HEK293 (cell line): ENCODE results near the gene ERFE.
A peak's percentile ranks its signal among the peaks of the same experiment; 100 is the strongest.

Experiments used
- CTCF ChIA-PET: fragments of 350-600 bp; formaldehyde crosslinking; extraction: SDS; loops from one replicate; lab custom pipeline; 2021; ENCODE audit warnings: antibody characterized with exemption; lab: Yijun Ruan, JAX
- POLR2A ChIA-PET: fragments of 300-600 bp; formaldehyde crosslinking; extraction: SDS; loops from one replicate; lab custom pipeline; 2020; ENCODE audit warnings: antibody characterized with exemption, inconsistent platforms; lab: Yijun Ruan, JAX
- H3K27ac ChIP-seq: fragments of 200-500 bp; sonication (Bioruptor generic); 2 replicates; pipeline ENCODE4 v1.5.1; 2014; ENCODE audit warnings: low read depth, low read length, control low read depth, inconsistent platforms; ENCODE audit errors: extremely low read depth
- H3K36me3 ChIP-seq, 2 experiments: fragments of 200-500 bp in 1 of 2; sonication (Bioruptor generic) in 1 of 2; 1 replicate in 1 of 2; 2 replicates in 1 of 2; pipeline ENCODE4 v1.5.1; 2014 to 2017; ENCODE audit warnings: inconsistent platforms in 2 of 2, low read length in 2 of 2; ENCODE audit not compliant: control insufficient read depth in 2 of 2, insufficient read depth in 1 of 2
- H3K4me1 ChIP-seq: fragments of 200-500 bp; sonication (Bioruptor generic); 2 replicates; pipeline ENCODE4 v1.5.1; 2014; ENCODE audit warnings: mild to moderate bottlenecking, low read length, inconsistent platforms; ENCODE audit not compliant: control insufficient read depth, insufficient read depth
- H3K4me3 ChIP-seq: 2 replicates; pipeline ENCODE4 v1.5.1; 2011; ENCODE audit warnings: low read depth, mild to moderate bottlenecking, control low read depth, low read length, moderate library complexity
- H3K9me3 ChIP-seq: fragments of 200-500 bp; sonication (Bioruptor generic); 2 replicates; pipeline ENCODE4 v1.5.1; 2014; ENCODE audit warnings: low read depth, low read length, inconsistent platforms; ENCODE audit not compliant: control insufficient read depth, insufficient read depth
- BCL11A ChIP-seq: fragments of 450-650 bp; formaldehyde crosslinking; IDR thresholded peaks from 2 replicates; pipeline ENCODE4 v1.5.1; 2016; ENCODE audit warnings: low read depth, missing biosample characterization, missing genetic modification characterization
- HOXC10 ChIP-seq: sonication (generic); formaldehyde crosslinking; IDR thresholded peaks from 2 replicates; pipeline ENCODE4 v1.8.1; 2023; ENCODE audit warnings: mild to moderate bottlenecking, missing genetic modification reagents
- HOXD13 ChIP-seq: sonication (generic); formaldehyde crosslinking; IDR thresholded peaks from 2 replicates; pipeline ENCODE4 v1.8.0; 2022; ENCODE audit warnings: missing genetic modification reagents, borderline replicate concordance
- REPIN1 ChIP-seq: fragments of 450-650 bp; formaldehyde crosslinking; IDR thresholded peaks from 2 replicates; pipeline ENCODE4 v1.5.1; 2017; ENCODE audit warnings: missing biosample characterization, missing genetic modification characterization, low read depth
- SALL2 ChIP-seq: fragments of 450-650 bp; formaldehyde crosslinking; IDR thresholded peaks from 2 replicates; pipeline ENCODE4 v1.5.0; 2017; ENCODE audit warnings: missing biosample characterization, mild to moderate bottlenecking, missing genetic modification characterization, borderline replicate concordance
- SCRT1 ChIP-seq: fragments of 450-650 bp; formaldehyde crosslinking; IDR thresholded peaks from 2 replicates; pipeline ENCODE4 v1.5.1; 2016; ENCODE audit warnings: missing biosample characterization, missing genetic modification characterization, borderline replicate concordance
- SCRT2 ChIP-seq: fragments of 450-650 bp; formaldehyde crosslinking; IDR thresholded peaks from 2 replicates; pipeline ENCODE4 v1.5.1; 2016; ENCODE audit warnings: missing biosample characterization, missing genetic modification characterization
- WT1 ChIP-seq: fragments of 450-650 bp; formaldehyde crosslinking; IDR thresholded peaks from 2 replicates; pipeline ENCODE4 v1.5.1; 2016; ENCODE audit warnings: missing biosample characterization, missing genetic modification characterization
- YY2 ChIP-seq: fragments of 450-650 bp; formaldehyde crosslinking; IDR thresholded peaks from 2 replicates; pipeline ENCODE4 v1.5.1; 2016; ENCODE audit warnings: missing biosample characterization, missing genetic modification characterization
- ZBTB7A ChIP-seq: fragments of 450-650 bp; formaldehyde crosslinking; IDR thresholded peaks from 2 replicates; pipeline ENCODE4 v1.5.1; 2016; ENCODE audit warnings: low read depth, missing biosample characterization, missing genetic modification characterization
- ZEB2 ChIP-seq: fragments of 450-650 bp; formaldehyde crosslinking; IDR thresholded peaks from 2 replicates; pipeline ENCODE4 v1.5.1; 2016; ENCODE audit warnings: missing biosample characterization, missing genetic modification characterization
- ZNF146 ChIP-seq: fragments of 450-650 bp; formaldehyde crosslinking; IDR thresholded peaks from 2 replicates; pipeline ENCODE4 v1.5.1; 2016; ENCODE audit warnings: missing biosample characterization, missing genetic modification characterization
- ZNF16 ChIP-seq: fragments of 450-650 bp; formaldehyde crosslinking; IDR thresholded peaks from 2 replicates; pipeline ENCODE4 v1.5.1; 2016; ENCODE audit warnings: low read depth, missing biosample characterization, missing genetic modification characterization
- ZNF24 ChIP-seq: fragments of 450-650 bp; formaldehyde crosslinking; IDR thresholded peaks from 2 replicates; pipeline ENCODE4 v1.5.1; 2016; ENCODE audit warnings: missing biosample characterization, missing genetic modification characterization
- ZNF266 ChIP-seq: fragments of 450-650 bp; formaldehyde crosslinking; IDR thresholded peaks from 2 replicates; pipeline ENCODE4 v1.5.1; 2016; ENCODE audit warnings: missing biosample characterization, missing genetic modification characterization, low read depth
- ZNF324 ChIP-seq: fragments of 450-650 bp; formaldehyde crosslinking; IDR thresholded peaks from 2 replicates; pipeline ENCODE4 v1.5.1; 2016; ENCODE audit warnings: missing biosample characterization, missing genetic modification characterization
- ZNF501 ChIP-seq: fragments of 450-650 bp; formaldehyde crosslinking; IDR thresholded peaks from 2 replicates; pipeline ENCODE4 v1.5.1; 2016; ENCODE audit warnings: missing biosample characterization, missing genetic modification characterization
- ZNF514 ChIP-seq: fragments of 450-650 bp; formaldehyde crosslinking; IDR thresholded peaks from 2 replicates; pipeline ENCODE4 v1.5.1; 2016; ENCODE audit warnings: missing biosample characterization, missing genetic modification characterization
- ZNF544 ChIP-seq: fragments of 450-650 bp; formaldehyde crosslinking; IDR thresholded peaks from 2 replicates; pipeline ENCODE4 v1.5.0; 2017; ENCODE audit warnings: missing biosample characterization, missing genetic modification characterization
- ZNF549 ChIP-seq: fragments of 450-650 bp; IDR thresholded peaks from 2 replicates; pipeline ENCODE4 v1.5.1; 2018; ENCODE audit warnings: missing biosample characterization, missing genetic modification characterization, mild to moderate bottlenecking, inconsistent platforms, moderate library complexity
- ZNF555 ChIP-seq: fragments of 450-650 bp; formaldehyde crosslinking; conservative IDR thresholded peaks from 2 replicates; pipeline ENCODE4 v1.5.1; 2017; ENCODE audit warnings: missing biosample characterization, mild to moderate bottlenecking, missing genetic modification characterization, inconsistent platforms
- ZNF560 ChIP-seq: fragments of 450-650 bp; formaldehyde crosslinking; IDR thresholded peaks from 2 replicates; pipeline ENCODE4 v1.5.1; 2017; ENCODE audit warnings: missing biosample characterization, missing genetic modification characterization, borderline replicate concordance
- ZNF600 ChIP-seq: fragments of 450-650 bp; formaldehyde crosslinking; IDR thresholded peaks from 2 replicates; pipeline ENCODE4 v1.5.1; 2016; ENCODE audit warnings: missing biosample characterization, missing genetic modification characterization
- ZNF623 ChIP-seq: fragments of 450-650 bp; formaldehyde crosslinking; IDR thresholded peaks from 2 replicates; pipeline ENCODE4 v1.5.1; 2016; ENCODE audit warnings: missing biosample characterization, missing genetic modification characterization
- ZNF660 ChIP-seq: fragments of 450-650 bp; IDR thresholded peaks from 2 replicates; pipeline ENCODE4 v1.5.1; 2018; ENCODE audit warnings: missing biosample characterization, mild to moderate bottlenecking, missing genetic modification characterization
- ZNF776 ChIP-seq: fragments of 450-650 bp; formaldehyde crosslinking; IDR thresholded peaks from 2 replicates; pipeline ENCODE4 v1.5.0; 2017; ENCODE audit warnings: missing biosample characterization, missing genetic modification characterization, borderline replicate concordance
- ZNF837 ChIP-seq: fragments of 450-650 bp; formaldehyde crosslinking; IDR thresholded peaks from 2 replicates; pipeline ENCODE4 v1.5.1; 2016; ENCODE audit warnings: missing biosample characterization, missing genetic modification characterization
- ZSCAN30 ChIP-seq: fragments of 450-650 bp; IDR thresholded peaks from 2 replicates; pipeline ENCODE4 v1.5.1; 2018; ENCODE audit warnings: missing biosample characterization, mild to moderate bottlenecking, missing genetic modification characterization, moderate library complexity
- TF ChIP-seq, protein P1 (sequence below): fragments of 450-650 bp; formaldehyde crosslinking; IDR thresholded peaks from 2 replicates; pipeline ENCODE4 v1.5.1; 2016; ENCODE audit warnings: missing biosample characterization, missing genetic modification characterization
- TF ChIP-seq, protein P2 (sequence below): fragments of 450-650 bp; formaldehyde crosslinking; IDR thresholded peaks from 2 replicates; pipeline ENCODE4 v1.5.1; 2016; ENCODE audit warnings: missing biosample characterization, missing genetic modification characterization
- TF ChIP-seq, protein P3 (sequence below): fragments of 450-650 bp; formaldehyde crosslinking; IDR thresholded peaks from 2 replicates; pipeline ENCODE4 v1.5.1; 2016; ENCODE audit warnings: missing biosample characterization, missing genetic modification characterization

Gene ERFE

DNA sequence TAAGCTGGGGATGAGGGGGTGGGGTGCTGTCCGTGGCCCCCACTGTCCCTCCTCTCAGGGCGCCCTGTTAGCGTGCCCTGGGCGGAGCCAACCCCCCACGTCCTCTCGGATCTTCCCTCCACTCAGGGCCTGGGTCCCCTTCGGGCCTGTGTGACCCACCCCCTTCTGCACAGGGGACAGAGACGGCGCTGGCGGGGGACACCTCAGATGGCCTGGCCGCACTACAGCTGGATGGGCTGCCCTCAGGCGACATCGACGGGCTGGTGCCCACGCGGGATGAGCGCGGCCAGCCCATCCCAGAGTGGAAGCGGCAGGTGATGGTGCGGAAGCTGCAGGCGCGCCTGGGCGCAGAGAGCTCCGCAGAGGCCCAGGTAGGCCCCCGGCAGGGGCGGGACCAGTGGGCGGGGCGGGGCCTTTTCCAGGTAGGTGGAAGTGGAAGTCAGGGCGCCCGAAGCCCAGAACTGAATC, 30.2 kb upstream of the ERFE start:
- Histone ChIP-seq H3K4me3 (no peak overlapping the region), H3K27ac (no peak overlapping the region), H3K4me1 (no peaks in the 10 kb centered on the region), H3K9me3 (no peaks in the 10 kb centered on the region), H3K36me3 (no peaks in the 10 kb centered on the region)
- ChIA-PET CTCF (no interaction called here), POLR2A (interaction anchor here (0.6 kb wide), 1 partner anchor 68 kb away, joined by 3 read pairs; the partner anchor contains the start of gene SCLY)
- TF ChIP-seq ZNF146 (tag by site-specific recombination) (no peak), ZNF660 (tag by site-specific recombination) (no peak), BCL11A (tag by site-specific recombination) (no peak), ZNF266 (tag by site-specific recombination) (no peak), ZBTB7A (tag by site-specific recombination) (no peak), ZNF24 (tag by site-specific recombination) (no peak), ZNF600 (no peak)
- TF ChIP-seq, protein P1, sequence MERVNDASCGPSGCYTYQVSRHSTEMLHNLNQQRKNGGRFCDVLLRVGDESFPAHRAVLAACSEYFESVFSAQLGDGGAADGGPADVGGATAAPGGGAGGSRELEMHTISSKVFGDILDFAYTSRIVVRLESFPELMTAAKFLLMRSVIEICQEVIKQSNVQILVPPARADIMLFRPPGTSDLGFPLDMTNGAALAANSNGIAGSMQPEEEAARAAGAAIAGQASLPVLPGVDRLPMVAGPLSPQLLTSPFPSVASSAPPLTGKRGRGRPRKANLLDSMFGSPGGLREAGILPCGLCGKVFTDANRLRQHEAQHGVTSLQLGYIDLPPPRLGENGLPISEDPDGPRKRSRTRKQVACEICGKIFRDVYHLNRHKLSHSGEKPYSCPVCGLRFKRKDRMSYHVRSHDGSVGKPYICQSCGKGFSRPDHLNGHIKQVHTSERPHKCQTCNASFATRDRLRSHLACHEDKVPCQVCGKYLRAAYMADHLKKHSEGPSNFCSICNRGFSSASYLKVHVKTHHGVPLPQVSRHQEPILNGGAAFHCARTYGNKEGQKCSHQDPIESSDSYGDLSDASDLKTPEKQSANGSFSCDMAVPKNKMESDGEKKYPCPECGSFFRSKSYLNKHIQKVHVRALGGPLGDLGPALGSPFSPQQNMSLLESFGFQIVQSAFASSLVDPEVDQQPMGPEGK (tag by site-specific recombination), result no peak

DNA sequence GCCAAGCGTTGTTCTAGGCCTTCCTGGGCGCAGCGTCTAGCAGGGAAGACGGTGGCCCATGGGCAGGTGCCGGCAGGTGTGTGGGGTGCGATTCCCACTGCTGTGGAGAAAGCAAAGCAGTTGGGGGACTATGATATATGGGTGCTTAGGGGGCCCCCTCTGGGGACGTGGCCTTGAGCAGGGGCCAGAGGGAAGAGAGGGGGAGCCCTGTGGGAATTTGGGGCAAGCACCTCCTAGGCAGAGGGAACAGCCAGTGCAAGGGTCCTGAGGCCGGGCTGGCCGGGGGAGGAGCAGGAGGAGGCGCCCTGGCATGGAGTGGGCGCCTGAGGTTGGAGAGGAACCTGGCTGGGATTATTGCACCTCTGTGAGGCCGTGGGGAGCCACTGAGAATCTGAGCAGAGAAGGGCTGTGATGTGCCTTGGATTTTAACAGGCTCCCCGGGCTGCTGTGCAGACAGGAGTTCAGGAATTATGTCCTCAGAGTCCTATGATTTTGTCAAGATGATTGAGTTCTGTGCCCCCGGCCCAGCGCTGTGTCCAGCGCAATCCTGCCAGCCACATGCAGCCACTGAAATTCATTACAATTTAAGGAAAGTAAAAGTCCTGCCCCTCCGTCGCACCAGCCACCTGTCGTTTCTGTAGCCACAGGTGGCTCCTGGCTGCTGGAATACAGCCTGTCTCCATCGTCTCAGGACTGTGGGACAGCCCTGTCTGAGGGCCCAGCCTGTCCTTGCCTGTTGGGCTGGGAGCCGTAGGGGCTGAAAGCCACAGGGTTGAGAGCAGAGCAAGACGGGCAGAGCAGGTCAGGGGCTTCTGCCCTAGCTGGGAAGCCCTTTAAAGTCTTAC, 29.4 kb upstream of the ERFE start:
- POLR2A ChIA-PET, result no interaction called here
- no peaks in the 10 kb centered on the region for H3K4me1 ChIP-seq
- no peak overlapping the region for H3K4me3 ChIP-seq
- CTCF ChIA-PET, result interaction anchor here (0.6 kb wide), 1 partner anchor 31 kb away, joined by 3 read pairs; no protein-coding TSS in a partner anchor
- no peak for TF ChIP-seq REPIN1
- TF ChIP-seq SCRT2 (tag by site-specific recombination), result peak; percentile 97
- TF ChIP-seq ZNF837 (tag by site-specific recombination), result no peak
- no peak for TF ChIP-seq ZEB2 (tag by site-specific recombination)
- TF ChIP-seq ZNF24 (tag by site-specific recombination), result no peak
- no peak for TF ChIP-seq ZNF776 (tag by site-specific recombination)
- TF ChIP-seq ZSCAN30 (tag by site-specific recombination), result no peak
- TF ChIP-seq, protein P2, sequence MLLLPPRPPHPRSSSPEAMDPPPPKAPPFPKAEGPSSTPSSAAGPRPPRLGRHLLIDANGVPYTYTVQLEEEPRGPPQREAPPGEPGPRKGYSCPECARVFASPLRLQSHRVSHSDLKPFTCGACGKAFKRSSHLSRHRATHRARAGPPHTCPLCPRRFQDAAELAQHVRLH, result no peak
- TF ChIP-seq SALL2 (tag by site-specific recombination), result no peak
- TF ChIP-seq ZNF324 (tag by site-specific recombination), result no peak
- no peak for TF ChIP-seq HOXD13
- TF ChIP-seq ZNF16 (tag by site-specific recombination), result no peak
- TF ChIP-seq ZNF623 (tag by site-specific recombination), result peak; percentile 71
- no peak for TF ChIP-seq ZNF514 (tag by site-specific recombination)
- peak; percentile 94 for TF ChIP-seq SCRT1 (tag by site-specific recombination)
- TF ChIP-seq, protein P3, sequence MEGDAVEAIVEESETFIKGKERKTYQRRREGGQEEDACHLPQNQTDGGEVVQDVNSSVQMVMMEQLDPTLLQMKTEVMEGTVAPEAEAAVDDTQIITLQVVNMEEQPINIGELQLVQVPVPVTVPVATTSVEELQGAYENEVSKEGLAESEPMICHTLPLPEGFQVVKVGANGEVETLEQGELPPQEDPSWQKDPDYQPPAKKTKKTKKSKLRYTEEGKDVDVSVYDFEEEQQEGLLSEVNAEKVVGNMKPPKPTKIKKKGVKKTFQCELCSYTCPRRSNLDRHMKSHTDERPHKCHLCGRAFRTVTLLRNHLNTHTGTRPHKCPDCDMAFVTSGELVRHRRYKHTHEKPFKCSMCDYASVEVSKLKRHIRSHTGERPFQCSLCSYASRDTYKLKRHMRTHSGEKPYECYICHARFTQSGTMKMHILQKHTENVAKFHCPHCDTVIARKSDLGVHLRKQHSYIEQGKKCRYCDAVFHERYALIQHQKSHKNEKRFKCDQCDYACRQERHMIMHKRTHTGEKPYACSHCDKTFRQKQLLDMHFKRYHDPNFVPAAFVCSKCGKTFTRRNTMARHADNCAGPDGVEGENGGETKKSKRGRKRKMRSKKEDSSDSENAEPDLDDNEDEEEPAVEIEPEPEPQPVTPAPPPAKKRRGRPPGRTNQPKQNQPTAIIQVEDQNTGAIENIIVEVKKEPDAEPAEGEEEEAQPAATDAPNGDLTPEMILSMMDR (tag by site-specific recombination), result no peak
- TF ChIP-seq ZNF560 (tag by site-specific recombination), result no peak
- TF ChIP-seq HOXC10 (CRISPR knock-in tag), result no peak
- no peak for TF ChIP-seq ZNF501 (tag by site-specific recombination)
- no peak for TF ChIP-seq WT1
- no peak for TF ChIP-seq ZNF555
- TF ChIP-seq YY2 (tag by site-specific recombination), result no peak
- no peak for TF ChIP-seq ZNF549 (tag by site-specific recombination)
- TF ChIP-seq ZNF544, result no peak
- H3K9me3 ChIP-seq, result no peaks in the 10 kb centered on the region
- H3K27ac ChIP-seq, result no peak overlapping the region
- no peaks in the 10 kb centered on the region for H3K36me3 ChIP-seq
